Thyroid gland (tissue), 4 donors: ENCODE data around the gene RAB36.

ENCODE experiments used
- POLR2A ChIP-seq, 2 donors: fragments of 450-650 bp; IDR thresholded peaks; one replicate each; pipeline ENCODE4 v1.6.1; 2017; ENCODE audit warnings: antibody characterized with exemption in 2 of 2, mild to moderate bottlenecking in 2 of 2, moderate library complexity in 1 of 2
- TF ChIP-seq, protein P1 (sequence below), 6 experiments: fragments of 200-600 bp in 3 of 6; fragments of 450-650 bp in 3 of 6; sonication (generic) in 3 of 6; IDR thresholded peaks; one replicate each; pipeline ENCODE4 v1.5.1; 2016 to 2019; ENCODE audit warnings: antibody characterized with exemption in 6 of 6, mild to moderate bottlenecking in 2 of 6, inconsistent platforms in 1 of 6, moderate library complexity in 1 of 6

GRCh38 chr22:23118647-23119493 lies 26.4 kb upstream of the RAB36 start:
- TF ChIP-seq, protein P1, sequence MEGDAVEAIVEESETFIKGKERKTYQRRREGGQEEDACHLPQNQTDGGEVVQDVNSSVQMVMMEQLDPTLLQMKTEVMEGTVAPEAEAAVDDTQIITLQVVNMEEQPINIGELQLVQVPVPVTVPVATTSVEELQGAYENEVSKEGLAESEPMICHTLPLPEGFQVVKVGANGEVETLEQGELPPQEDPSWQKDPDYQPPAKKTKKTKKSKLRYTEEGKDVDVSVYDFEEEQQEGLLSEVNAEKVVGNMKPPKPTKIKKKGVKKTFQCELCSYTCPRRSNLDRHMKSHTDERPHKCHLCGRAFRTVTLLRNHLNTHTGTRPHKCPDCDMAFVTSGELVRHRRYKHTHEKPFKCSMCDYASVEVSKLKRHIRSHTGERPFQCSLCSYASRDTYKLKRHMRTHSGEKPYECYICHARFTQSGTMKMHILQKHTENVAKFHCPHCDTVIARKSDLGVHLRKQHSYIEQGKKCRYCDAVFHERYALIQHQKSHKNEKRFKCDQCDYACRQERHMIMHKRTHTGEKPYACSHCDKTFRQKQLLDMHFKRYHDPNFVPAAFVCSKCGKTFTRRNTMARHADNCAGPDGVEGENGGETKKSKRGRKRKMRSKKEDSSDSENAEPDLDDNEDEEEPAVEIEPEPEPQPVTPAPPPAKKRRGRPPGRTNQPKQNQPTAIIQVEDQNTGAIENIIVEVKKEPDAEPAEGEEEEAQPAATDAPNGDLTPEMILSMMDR (IDR thresholded peaks at IDR 0.05), result no peak
- no peak for TF ChIP-seq POLR2A (IDR thresholded peaks at IDR 0.05)
